Gastrocnemius medialis (tissue), 4 donors: ENCODE data around the gene COBL. TPM values are rescaled to one million over a fixed set of nuclear protein-coding genes. Genes with fewer than 3 reads are reported as not detected.

Experiments
- ATAC-seq, 2 donors: fragments of 150-250 bp; one replicate each; pipeline ENCODE4 v1.9.1; 2016
- DNase-seq, 2 donors: peaks; one replicate each; pipeline ENCODE4 v3.0.0-alpha.2; 2019
- H3K27ac ChIP-seq, 4 donors: fragments of 200-600 bp; sonication (generic); 1 replicate in 1 of 4; 2 replicates in 3 of 4; pipeline ENCODE4 v1.5.1; 2016 to 2018; ENCODE audit warnings: mild to moderate bottlenecking in 2 of 4, moderate library complexity in 1 of 4
- H3K27me3 ChIP-seq, 3 donors: fragments of 200-600 bp; sonication (generic) in 2 of 3; 1 replicate in 1 of 3; 2 replicates in 2 of 3; pipeline versions ENCODE4 v1.5.1 to v1.6.0; 2016 to 2019; ENCODE audit warnings: mild to moderate bottlenecking in 1 of 3, moderate library complexity in 1 of 3
- H3K36me3 ChIP-seq, 2 donors: fragments of 200-600 bp; sonication (generic) in 1 of 2; one replicate each; pipeline ENCODE4 v1.5.1; 2017 to 2018
- H3K4me1 ChIP-seq, 2 donors: fragments of 200-600 bp; sonication (generic) in 1 of 2; one replicate each; pipeline ENCODE4 v1.5.1; 2016 to 2017; ENCODE audit warnings: mild to moderate bottlenecking in 2 of 2
- H3K4me3 ChIP-seq, 4 donors: fragments of 200-600 bp; sonication (generic) in 3 of 4; 1 replicate in 1 of 4; 2 replicates in 3 of 4; pipeline ENCODE4 v1.5.1; 2016 to 2019; ENCODE audit warnings: mild to moderate bottlenecking in 2 of 4
- H3K9me3 ChIP-seq, 3 donors: fragments of 200-600 bp; sonication (generic) in 2 of 3; 1 replicate in 1 of 3; 2 replicates in 2 of 3; pipeline ENCODE4 v1.5.1; 2016 to 2019
- POLR2A ChIP-seq, 2 donors: fragments of 450-650 bp; IDR thresholded peaks; one replicate each; pipeline ENCODE4 v1.6.1; 2017; ENCODE audit warnings: antibody characterized with exemption in 2 of 2, mild to moderate bottlenecking in 2 of 2, moderate library complexity in 2 of 2
- in situ Hi-C, 4 donors: fragments of 200-750 bp; cut with MboI; loops; one replicate each; pipeline versions ENCODE4 v1.15.0 to v1.8.0; 2017; ENCODE audit warnings: low sequenced_read_pairs in 4 of 4
- intact Hi-C: fragments of 100-400 bp; cut with DNase I; formaldehyde crosslinking; loops from one replicate; pipeline ENCODE4 v1.15.1; 2023; ENCODE audit warnings: low total_unique reads
- total RNA-seq, 4 donors: library from RNA; depleted of rRNA; stranded (reverse); fragments of >200 nt; gene quantifications; one replicate each; pipeline versions ENCODE4 v1.1.0 to v1.2.3, GENCODE V29; 2016
- TF ChIP-seq, protein P1 (sequence below), 5 experiments: fragments of 450-650 bp in 3 of 5; fragments of 200-600 bp in 2 of 5; sonication (generic) in 2 of 5; IDR thresholded peaks in 4 of 5; conservative IDR thresholded peaks in 1 of 5; 1 replicate in 4 of 5; 2 replicates in 1 of 5; pipeline ENCODE4 v1.5.1; 2016 to 2019; ENCODE audit warnings: antibody characterized with exemption in 5 of 5, mild to moderate bottlenecking in 3 of 5, moderate library complexity in 3 of 5

Gene COBL
- total RNA-seq, 4 donors from 2014 or later = 82.1 to 170 (median 124) TPM

DNA sequence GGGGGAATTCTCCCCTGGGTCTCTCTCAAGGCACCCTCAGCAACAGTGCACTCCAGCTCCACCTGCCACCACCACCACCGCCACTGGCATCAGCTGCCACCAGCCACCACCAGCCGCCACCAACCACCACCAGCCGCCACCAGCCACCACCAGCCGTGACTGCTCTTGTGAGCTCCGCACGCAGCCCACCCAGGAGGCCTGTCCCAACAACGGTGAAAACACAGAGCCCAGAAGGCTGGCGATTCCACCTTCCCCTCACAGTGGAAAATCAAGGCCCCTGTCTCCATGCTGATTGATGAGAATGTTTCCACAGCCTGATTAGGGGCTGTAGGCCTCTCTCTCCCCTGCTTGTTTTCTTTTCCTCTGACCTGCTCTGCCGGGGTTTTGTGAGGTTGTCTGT lies 41.1 kb downstream of the COBL start:
- Histone ChIP-seq H3K9me3 (no peaks in the 10 kb centered on the region), H3K36me3 (no peaks in the 10 kb centered on the region), H3K4me3 (no peak overlapping the region), H3K4me1 (peaks cover 48 to 59% of the 10 kb centered on the region in 2 donors), H3K27me3 (no peaks in the 10 kb centered on the region), H3K27ac (peak overlapping the region; percentile 92 to 97 (median 94))
- TF ChIP-seq, protein P1, sequence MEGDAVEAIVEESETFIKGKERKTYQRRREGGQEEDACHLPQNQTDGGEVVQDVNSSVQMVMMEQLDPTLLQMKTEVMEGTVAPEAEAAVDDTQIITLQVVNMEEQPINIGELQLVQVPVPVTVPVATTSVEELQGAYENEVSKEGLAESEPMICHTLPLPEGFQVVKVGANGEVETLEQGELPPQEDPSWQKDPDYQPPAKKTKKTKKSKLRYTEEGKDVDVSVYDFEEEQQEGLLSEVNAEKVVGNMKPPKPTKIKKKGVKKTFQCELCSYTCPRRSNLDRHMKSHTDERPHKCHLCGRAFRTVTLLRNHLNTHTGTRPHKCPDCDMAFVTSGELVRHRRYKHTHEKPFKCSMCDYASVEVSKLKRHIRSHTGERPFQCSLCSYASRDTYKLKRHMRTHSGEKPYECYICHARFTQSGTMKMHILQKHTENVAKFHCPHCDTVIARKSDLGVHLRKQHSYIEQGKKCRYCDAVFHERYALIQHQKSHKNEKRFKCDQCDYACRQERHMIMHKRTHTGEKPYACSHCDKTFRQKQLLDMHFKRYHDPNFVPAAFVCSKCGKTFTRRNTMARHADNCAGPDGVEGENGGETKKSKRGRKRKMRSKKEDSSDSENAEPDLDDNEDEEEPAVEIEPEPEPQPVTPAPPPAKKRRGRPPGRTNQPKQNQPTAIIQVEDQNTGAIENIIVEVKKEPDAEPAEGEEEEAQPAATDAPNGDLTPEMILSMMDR (IDR thresholded peaks at IDR 0.05 in 4 of 5, conservative IDR thresholded peaks at IDR 0.05 in 1 of 5) = no peak
- TF ChIP-seq POLR2A (IDR thresholded peaks at IDR 0.05) = no peak
- ATAC-seq = no peak
- in situ Hi-C loops (no loop called here), intact Hi-C loops (no loop called here)
- DNase-seq = no peak

DNA sequence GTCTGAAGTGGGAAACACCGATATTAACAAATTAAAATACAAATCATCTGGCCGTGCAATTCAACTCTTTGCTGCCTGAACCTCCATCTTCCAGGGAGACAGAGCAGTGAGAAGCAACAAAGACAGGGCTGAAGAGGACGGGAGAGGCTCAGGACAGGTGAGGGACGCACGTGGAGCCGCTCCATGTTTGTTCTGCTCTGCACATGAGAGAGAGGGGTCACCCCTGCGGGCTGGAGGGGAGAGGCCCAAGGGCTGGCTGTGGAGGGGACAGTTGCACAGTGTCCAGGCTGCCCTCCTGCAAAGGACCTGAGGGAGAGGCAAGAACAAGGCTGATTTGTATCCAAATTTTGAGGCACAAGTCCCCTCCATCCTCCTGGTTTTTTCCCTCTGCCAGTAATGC lies 41.7 kb downstream of the COBL start:
- in situ Hi-C loops = no loop called here
- H3K9me3 ChIP-seq = no peaks in the 10 kb centered on the region
- peaks cover 42 to 57% of the 10 kb centered on the region in 2 donors for H3K4me1 ChIP-seq
- peak overlapping the region in 2 of 4 donors; percentile 96 to 97 for H3K27ac ChIP-seq
- H3K27me3 ChIP-seq = no peaks in the 10 kb centered on the region
- ATAC-seq = no peak
- no peak for TF ChIP-seq POLR2A (IDR thresholded peaks at IDR 0.05)
- TF ChIP-seq, protein P1 (IDR thresholded peaks at IDR 0.05 in 4 of 5, conservative IDR thresholded peaks at IDR 0.05 in 1 of 5) = no peak
- no peaks in the 10 kb centered on the region for H3K36me3 ChIP-seq
- no peak for DNase-seq
- no peak overlapping the region for H3K4me3 ChIP-seq
- intact Hi-C loops = no loop called here

DNA sequence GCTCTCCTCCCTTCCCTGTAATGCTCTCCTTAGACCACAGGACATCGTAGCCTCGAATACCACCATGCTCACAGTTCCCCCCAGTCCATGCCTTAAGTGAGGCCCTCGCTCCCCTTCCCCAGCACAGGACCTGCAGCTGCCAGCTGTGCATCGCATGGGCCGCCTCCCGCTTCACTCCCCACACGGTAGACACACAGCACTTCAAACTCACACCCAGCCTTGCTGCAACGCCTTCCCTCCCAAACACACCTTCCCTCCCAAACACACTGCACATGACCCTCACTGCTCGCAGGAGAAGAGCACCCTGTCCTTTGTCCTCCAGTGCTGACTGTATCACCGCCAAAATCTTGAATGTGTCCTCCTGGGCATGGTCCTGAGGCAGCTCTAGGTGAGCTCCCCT lies 42.6 kb downstream of the COBL start:
- no peak for ATAC-seq
- no peak for TF ChIP-seq POLR2A (IDR thresholded peaks at IDR 0.05)
- TF ChIP-seq, protein P1 (IDR thresholded peaks at IDR 0.05 in 4 of 5, conservative IDR thresholded peaks at IDR 0.05 in 1 of 5) = no peak
- H3K4me3 ChIP-seq = no peak overlapping the region
- no peak for DNase-seq
- in situ Hi-C loops (no loop called here), intact Hi-C loops (no loop called here)
- H3K27me3 ChIP-seq = no peaks in the 10 kb centered on the region
- H3K4me1 ChIP-seq = peaks cover 32 to 55% of the 10 kb centered on the region in 2 donors
- H3K36me3 ChIP-seq = no peaks in the 10 kb centered on the region
- peak overlapping the region in 1 of 4 donors; percentile 35 for H3K27ac ChIP-seq
- H3K9me3 ChIP-seq = no peaks in the 10 kb centered on the region

DNA sequence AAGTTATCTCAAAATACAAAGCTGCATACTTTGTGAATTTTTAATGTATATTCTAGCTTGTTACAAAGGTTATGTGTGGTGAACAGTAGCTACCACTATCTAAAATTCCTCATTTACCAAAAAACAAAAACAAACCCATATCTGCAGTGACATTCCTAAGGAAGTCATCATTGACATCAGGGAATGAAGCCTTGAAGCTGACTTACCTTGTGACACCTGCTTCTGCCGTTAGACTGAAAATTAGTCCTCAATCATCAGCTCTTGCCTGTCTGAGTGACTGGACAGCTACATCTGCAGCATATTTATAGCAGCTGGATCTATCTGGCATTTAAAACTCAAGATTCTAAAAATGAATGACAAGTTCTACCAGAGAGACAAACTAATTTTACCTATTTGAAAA lies 43.2 kb downstream of the COBL start:
- no peaks in the 10 kb centered on the region for H3K9me3 ChIP-seq
- in situ Hi-C loops (no loop called here), intact Hi-C loops (no loop called here)
- no peaks in the 10 kb centered on the region for H3K27me3 ChIP-seq
- H3K36me3 ChIP-seq = no peaks in the 10 kb centered on the region
- peak overlapping the region in 1 of 4 donors; percentile 30 for H3K27ac ChIP-seq
- no peak for ATAC-seq
- H3K4me1 ChIP-seq = peaks cover 28 to 51% of the 10 kb centered on the region in 2 donors
- H3K4me3 ChIP-seq = no peak overlapping the region
- no peak for DNase-seq
- TF ChIP-seq, protein P1 (IDR thresholded peaks at IDR 0.05 in 4 of 5, conservative IDR thresholded peaks at IDR 0.05 in 1 of 5) = no peak

DNA sequence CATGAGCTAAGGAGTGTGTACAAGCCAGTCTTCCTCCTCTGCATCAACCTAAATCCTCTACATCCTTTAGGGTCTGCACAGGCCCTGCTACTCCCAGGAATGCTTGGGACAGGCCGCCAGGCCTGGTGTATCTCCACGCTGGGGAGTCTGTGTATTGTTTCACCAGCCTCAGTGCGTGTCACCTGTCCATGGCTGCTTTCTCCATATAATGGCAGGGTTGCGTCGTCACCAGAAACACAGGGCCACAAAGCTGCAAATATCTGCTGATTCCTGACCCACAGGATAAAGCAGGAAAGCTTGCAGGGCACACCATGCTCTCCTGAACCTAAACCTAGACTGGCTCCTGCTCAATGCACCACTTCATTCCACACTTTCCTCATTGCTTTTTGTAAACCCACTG lies 45.6 kb downstream of the COBL start:
- DNase-seq (no peak), ATAC-seq (no peak)
- H3K4me3 ChIP-seq = no peak overlapping the region
- no peak overlapping the region for H3K27ac ChIP-seq
- no peaks in the 10 kb centered on the region for H3K36me3 ChIP-seq
- H3K27me3 ChIP-seq = no peaks in the 10 kb centered on the region
- H3K4me1 ChIP-seq = peaks cover 13 to 29% of the 10 kb centered on the region in 2 donors
- TF ChIP-seq POLR2A (IDR thresholded peaks at IDR 0.05) = no peak
- TF ChIP-seq, protein P1 (IDR thresholded peaks at IDR 0.05 in 4 of 5, conservative IDR thresholded peaks at IDR 0.05 in 1 of 5) = no peak
- no peaks in the 10 kb centered on the region for H3K9me3 ChIP-seq
- in situ Hi-C loops = no loop called here
- intact Hi-C loops = no loop called here
